NCI-H2107 treated with DMSO at 0.1 percent for 48 hours (cell line): Measurements from ENCODE around the gene CACNA1F.

ENCODE experiments used
- DNase-seq: peaks from one replicate; lab custom pipeline; 2025; ENCODE audit not compliant: unreplicated experiment; lab: John Stamatoyannopoulos, UW

The CACNA1F gene

DNA sequence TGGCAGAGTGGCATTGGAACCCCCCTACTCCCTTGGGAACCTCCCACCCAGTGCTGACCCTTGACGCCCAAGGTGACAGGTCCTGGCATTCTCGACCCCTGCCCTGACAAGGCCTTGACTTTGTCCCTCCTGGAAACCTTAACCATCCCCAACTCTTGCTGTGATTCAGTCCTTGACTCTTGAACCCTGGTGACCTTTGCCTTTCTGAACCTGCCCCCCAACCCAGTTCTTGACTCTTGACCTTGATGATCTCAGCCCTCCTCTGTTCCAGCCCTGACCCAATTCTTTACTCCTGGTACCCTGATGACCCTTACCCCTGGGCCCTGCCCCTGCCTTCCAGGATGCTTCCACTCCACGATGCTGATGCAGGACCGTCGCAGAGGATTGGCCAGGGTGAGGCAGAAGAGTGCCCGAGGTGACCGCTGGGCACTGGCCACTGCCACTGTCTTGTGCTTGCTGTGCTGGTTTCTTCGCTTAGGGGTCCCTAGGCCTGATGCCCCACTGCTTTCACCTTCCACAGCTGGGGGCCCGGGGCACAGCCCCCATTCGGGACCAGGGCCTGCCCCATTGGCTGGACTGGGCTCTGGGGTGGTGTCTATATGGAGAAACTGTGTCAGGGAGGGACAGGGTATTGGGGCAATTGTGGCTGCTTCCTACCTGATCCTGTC lies 1.7 kb downstream of the CACNA1F start:
- DNase-seq, result no peak

DNA sequence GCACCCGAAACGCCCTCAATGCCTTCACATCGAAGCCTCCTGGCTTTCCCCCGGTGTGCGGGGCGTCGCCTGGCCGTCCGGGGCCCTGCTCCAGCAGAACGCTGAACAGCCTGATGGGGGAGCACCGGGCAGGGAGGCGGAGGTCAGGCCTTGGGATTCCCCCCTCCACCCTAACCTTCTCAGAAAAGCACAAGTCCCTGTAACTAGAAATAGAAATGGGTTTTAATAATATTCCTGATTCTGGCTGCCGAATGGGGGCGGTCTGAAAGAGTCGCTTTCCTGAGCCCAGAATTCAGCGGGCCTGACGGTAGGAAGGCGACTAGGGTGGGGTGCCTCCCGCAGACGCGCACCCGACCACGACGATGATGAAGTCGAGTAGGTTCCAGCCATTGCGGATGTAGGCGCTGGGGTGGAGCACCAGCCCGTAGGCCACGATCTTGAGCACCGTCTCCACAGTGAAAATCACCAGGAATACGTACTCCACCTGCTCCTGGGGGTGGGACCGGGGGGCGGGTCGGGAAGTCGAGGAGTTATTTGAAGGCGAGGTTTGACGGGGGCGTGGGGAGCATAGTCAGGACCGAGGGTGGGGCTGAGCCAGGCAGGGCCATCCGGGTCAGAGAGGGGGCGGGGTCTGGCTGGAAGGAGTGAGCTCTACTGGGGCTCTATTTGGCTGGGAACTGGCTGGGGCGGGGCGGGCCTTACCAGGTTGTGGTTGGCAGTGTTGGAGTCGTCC lies 2.5 kb downstream of the CACNA1F start:
- DNase-seq, result peak; percentile 8

DNA sequence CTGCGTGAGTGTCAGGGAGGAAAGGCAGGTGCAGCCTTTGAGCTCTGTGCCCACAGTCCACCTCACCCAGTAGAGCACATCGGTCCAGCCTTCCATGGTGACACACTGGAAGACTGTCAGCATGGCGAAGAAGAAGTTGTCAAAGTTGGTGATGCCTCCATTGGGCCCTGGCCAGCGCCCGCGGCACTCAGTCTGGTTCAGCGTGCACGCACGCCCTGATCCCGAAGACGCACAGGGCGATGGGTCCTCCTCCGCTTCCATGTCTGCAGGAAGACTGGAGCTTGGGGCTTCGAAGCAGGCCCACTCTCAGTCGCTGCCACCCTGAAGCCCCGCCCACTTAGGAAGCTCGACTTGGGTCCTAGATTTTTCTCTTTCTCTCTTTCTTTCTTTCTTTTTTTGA lies 5.0 kb downstream of the CACNA1F start:
- no peak for DNase-seq

DNA sequence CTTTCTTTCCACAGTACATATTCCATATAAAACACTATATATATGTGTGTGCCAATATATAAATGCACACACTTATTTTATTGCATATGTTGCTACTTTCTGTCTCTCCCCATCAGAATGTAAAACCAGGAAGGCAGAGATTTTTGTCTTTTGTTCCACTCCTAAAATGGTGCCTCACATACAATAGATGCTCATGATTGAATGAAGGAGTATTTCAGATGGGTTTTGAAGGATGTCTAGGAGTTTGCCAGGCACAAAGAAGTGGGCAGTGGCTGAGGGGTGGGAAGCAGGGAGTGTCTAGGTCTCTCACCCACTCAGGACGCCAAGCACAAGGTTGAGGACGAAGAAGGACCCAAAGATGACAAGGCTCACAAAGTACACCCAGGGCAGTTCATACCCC lies 5.4 kb downstream of the CACNA1F start:
- no peak for DNase-seq

DNA sequence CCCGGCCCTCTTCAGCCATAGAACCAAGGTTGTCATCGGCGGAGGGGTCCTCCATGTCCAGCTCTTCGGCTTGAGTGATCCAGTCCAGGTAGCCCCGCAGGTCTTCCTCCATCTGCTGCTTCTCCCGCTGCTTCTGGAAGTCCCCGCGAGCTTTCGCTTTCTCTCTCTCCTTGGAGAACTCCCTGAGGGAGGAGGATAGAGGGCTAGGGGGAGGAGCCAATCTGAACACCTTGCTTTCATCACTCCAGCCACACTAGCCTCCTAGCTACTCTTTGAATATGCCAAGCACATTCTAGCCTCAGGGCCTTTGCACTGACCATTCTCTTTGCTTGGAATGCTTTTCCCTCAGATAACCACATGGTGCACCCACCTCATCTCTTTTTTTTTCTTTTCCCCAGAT lies 6.2 kb downstream of the CACNA1F start:
- no peak for DNase-seq

DNA sequence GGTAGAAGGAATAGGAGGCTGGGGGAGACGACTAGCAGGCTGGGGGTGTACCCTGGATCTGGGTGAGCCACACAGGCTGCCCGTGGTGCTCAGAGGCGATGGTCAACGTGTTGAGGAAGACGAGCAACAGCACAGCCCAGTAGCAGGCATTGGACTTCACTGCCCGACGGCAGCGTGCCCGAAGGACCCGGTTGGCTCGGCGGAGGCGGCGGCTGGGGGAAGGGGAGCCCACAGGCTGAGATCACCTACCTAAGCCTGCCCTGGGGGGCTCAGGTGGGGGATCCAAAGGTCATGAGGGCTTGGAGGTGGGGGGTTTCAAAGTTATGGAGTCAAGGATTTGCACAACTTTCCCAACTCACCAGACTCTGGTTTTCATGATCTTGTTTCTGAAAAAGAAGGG lies 7.3 kb downstream of the CACNA1F start:
- no peak for DNase-seq

DNA sequence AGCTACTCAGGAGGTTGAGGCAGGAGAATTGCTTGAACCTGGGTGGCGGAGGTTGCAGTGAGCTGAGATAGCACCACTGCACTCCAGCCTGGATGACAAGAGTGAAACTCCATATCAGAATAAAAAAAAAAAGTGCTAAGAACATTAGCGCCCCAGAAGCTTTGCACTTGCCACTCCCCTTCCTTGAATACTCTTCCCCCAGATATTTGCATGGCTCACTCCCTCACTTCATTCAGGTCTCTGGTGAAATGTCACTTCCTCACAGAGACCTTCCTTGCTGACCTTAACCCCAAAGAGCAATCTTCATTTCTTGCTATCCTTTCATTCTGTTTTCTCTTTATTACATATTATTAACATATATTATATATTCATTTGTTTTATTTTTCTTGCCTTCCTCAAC lies 11.3 kb downstream of the CACNA1F start:
- no peak for DNase-seq

DNA sequence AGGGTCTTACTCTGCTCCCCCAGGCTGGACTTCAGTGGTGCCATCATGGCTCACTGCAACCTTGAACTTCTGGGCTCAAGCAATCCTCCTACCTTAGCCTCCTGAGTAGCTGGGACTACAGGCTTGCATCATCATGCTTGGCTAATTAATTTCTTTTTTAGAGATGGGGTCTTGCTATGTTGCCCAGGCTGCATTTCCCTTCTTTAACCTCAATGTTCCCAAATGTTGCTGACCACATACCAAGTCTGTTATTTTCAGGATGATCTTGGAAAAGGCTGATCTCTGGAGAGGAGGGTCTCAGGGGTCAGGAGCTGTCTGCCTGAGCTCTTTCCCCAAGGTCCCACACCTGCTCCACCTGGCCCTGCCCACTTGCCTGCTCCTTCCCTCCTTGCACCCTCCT lies 13.0 kb downstream of the CACNA1F start:
- no peak for DNase-seq

DNA sequence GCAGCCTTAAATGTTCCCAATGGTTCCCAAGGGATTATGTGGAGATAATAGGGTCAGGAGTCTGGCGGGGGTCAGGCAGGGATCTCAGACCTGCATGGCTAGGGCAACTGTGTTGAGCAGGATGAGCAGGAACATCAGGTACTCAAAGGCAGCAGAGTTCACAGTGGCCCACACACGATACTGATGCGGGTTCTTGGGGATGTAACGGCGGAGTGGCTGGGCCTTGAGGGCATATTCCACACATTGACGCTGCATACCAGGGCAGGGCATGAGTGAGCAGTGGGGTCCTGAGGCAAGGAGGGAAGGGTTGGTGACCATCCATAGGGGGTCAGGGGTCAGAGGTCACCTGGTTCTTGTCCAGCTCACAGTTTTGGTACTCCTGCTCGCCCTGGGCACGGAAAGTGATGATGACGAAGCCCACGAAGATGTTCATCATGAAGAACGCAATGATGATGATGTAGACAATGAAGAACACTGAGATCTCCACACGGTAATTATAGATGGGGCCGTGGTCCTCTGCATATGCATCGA lies 18.1 kb downstream of the CACNA1F start:
- no peak for DNase-seq

DNA sequence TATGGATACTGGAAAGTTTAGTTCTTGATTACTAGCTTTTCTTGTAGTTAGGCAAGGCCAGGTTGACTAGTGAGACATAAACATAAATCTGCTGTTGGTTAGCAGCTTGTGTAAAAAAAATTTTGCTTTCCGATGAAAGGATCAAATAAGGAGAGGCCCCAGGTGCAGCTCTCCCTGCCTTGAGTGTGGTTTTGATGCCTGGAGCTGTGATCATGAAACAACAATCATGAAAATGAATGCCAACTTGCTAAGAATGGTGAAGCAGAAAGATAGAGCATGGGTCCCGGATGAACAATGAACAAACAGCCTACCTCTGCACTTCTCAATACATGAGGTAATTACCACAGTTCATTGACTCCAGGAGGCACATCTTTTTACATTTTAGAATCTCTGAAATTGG lies 18.7 kb downstream of the CACNA1F start:
- DNase-seq, result no peak

DNA sequence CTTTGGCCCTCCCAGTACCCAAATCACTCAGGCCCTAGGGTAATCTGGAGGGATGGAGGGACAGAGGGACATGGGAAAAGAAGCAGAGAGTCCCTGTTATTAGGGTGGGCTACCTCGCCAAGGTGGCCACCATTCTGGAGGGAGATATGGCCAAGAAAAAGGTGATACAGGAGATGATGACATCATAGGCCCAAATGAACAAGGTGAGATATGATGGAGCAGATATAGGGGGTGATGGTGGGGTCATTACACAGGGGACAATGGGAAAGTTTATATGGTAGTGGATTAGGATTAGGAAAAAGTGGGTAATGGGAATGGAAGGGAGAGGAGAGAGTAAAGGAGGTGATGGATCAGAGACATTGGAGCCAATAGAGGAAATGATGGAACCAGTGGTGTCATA lies 20.3 kb downstream of the CACNA1F start:
- DNase-seq, result no peak

DNA sequence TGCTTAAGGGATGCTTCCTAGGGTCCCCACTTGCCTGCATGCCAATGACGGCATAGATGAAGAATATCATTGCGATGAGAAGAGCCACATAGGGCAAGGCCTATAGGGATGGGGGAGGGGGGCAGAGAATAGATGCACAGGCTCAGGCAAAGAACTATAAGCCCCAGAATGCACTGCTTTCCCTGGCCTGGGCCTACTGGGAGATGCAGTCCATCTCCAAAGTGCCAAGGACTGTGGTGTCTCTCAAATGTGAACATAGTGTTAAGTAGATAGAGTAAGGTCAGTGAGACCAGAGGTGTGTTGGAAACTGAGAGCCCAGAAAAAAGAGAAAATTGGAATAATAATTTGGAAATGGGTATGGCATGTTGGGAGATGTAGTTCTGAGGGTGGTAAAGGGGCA lies 20.9 kb downstream of the CACNA1F start:
- DNase-seq, result no peak

DNA sequence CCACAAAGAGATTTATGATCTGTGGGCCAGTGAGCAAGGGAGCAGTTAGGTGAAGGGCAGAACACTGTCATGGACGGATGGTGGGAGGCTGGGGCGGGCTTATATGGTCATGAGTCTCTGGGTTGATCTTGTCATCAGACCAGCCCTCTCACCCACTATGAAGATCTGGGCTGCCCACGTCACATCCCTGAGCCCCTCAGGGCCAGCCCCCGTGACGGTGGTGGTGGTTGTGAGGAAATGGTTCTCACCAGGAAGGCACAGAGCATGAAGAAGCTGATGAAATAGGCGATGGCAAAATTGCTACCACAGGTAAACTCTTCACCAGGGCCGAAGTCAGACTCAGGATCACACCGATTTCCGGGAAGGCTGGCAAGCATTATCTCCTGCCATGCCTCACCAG lies 22.1 kb downstream of the CACNA1F start:
- DNase-seq, result no peak

DNA sequence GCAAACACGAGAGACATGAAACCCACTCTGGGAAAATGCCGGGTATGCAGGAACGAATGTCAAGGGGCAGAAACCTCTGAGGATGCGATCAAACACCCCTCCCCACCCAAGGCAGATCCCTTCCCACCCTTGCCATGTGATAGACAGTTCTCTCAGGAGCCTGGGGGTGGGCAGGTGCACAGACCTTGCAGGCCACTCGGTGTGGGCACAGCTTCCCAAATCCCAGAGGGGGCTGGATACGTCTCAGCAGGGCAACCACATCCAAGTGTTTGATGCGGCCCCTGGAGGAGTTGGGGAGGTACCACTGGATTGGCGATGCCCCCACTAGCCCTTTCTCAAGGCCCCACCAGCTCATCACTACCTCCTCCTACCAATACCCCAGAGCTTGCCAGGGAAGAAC lies 22.7 kb downstream of the CACNA1F start:
- DNase-seq, result no peak

DNA sequence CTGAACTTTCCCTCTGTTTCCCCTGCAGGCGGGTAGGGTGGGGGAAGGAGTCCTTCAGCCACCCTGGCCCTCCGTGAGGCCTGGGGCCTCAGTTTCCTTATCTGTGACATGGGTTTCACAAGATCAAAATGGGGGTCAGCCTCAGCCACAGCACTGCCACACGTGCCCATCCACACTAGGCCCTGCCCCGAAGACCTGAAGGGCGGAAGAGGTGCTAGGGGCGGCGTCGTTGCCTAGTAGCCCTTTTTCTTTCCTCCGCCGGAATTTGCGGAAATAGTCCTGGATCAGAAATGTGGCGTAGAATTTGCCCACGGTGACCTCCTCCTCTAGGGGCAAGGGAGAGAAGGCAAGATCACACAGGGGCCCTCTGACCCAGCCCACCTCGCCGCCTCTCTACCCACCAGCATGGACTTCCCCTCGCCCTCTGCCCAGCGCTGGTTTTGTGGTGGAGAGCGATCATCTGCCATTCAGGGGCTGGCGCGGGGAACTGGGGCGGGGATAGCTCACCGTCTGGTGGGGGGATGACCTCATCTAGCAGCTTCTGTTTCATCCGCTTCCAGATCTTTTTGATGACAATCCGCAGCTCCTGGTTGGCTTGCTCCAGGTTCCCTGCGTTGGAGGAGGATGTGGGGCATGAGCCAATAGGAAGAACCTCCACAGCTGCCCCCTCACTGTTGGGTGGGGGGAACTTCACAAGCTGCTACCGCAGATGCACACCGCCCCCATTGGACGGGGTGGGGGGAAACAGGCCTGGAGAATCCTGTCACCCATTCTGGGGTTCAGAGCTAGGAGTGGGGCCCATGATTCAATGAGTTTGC lies 23.5 kb downstream of the CACNA1F start:
- no peak for DNase-seq

DNA sequence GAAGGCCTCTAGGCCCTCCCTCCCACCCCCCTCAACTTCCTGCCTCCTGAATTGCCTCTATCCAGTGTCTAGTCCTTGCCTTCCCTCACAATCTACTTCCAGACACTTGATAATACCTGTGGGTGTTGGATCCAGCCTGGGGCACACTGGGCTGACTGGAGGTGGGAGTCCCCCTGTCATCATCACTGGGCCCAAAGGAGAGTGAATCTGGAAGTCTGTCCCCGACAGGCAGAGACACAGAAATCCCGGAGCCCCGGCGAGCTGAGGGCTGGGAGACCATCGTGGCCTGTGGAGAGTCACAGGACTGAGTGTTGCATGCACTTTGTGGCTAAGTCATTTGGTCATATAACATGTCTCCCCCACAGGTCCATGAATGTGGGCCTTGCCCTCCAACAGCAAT lies 24.7 kb downstream of the CACNA1F start:
- DNase-seq, result no peak

DNA sequence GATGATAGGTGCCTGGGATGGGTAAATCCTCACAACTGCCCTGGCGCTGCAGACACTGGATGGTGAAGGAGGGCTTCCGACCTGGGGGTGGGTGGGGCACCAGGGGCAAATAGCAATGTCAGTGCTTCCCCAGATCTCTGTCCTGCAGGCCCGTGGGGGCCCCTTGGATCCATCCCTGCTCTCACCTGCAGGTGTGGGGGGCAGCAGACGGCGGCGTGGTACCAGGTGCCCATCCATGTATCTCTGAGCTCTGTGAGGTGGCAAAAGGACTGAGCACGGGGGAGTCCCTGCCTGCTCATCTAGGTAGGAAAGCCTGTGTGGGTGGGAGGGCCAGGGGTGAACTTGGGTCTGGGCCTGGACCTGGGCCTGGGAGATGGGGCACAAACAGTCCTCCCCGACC lies 26.6 kb downstream of the CACNA1F start:
- DNase-seq, result no peak

DNA sequence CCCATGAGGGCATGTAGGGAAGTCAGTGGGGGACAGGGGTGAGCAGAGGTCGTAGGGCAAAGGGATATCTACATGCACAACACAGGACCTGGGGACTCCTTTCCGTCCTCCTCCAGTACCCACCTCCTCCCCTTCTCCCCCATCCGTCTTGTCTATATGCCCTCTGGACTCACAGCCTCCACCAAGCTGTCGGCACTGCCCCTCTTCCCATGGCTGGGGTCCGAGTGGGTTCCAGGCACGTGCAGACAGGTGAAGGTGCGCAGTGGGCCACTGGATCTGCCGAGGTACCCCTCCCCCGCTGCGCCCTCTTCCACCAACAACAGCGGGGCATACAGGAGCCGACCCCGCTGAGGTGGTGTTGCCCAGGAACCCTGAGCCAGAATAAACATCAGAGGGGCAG lies 27.7 kb downstream of the CACNA1F start:
- DNase-seq, result no peak

DNA sequence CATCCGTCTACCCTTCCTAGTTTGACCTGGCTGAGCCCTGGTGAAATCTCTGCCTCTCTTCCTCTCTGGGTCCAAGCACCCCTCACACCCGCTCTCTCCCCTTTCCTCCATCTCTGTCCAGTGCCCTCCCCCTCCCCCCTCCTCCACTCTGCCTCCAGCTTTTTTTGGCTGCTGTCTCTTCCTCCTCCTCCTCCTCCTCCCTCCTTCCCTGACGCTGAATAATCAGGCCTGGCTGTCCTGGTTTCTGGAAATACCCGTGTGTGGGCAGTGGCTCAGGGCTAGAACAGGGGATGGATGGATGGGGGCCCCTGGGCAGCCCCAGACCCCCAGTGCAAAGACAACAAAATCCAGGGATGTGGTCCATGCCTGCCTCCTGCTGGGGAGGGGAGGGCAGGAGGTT lies 28.4 kb downstream of the CACNA1F start:
- DNase-seq, result no peak

DNA sequence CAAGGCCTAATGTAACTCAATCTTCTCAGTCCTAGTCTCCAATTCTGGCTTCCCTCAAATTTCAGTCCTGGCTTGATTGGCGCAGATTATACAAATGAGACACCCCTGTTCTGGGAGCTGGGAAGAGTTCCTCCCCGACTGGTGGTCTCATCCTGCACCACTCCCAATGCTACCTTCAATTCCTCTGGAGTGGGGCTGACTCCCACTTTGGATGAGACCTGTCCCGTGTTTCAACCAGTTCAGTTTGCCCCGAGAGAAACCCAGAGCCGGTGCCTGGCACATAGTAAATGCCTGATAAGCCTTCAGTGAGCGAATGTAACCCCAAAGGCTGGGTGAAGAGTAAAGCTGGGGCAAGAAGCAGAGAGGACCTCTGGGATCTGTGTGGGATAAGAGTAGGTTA lies 29.1 kb downstream of the CACNA1F start:
- DNase-seq, result no peak

DNA sequence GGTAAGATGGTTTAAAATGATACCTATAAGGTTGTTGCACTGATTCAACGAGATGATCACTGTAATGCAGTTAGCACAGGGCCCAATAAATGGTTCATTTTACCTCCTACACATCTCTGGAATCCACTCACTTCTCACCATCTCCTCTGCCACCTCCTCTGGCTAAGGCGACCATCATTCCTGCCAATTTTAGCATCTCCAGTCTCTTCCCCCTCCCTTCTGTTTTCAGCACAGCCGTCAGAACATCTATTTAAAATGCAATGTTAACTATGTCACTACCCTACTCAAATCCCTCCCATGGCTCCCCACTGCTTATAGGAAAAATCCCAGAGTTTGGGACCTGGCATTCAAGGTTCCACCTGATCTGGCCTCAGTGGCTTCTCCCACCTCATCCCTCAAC lies 29.6 kb downstream of the CACNA1F start:
- no peak for DNase-seq

DNA sequence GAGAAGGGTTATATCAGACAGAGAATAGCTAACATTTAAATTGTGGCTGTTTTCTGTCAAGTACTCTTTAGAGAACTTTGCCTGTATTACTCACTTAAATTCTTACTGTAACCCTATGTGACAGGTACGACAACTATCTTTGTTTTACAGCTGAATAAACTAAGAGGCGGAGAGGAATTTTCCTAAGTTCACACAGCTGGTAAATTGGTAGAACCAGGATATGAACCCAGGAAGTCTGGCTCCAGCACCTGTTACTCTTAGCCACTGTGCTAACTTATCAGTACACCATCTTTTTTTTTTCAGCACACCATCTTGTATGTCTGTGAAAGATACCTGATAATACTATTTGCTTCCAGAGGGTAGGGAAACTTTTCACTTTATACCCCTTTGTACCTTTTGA lies 31.1 kb downstream of the CACNA1F start:
- DNase-seq, result no peak
